GM12878 (cell line): ENCODE measurements around the gene NOS3. TPM values are rescaled to one million over a fixed set of nuclear protein-coding genes. Genes with fewer than 3 reads are reported as not detected.

Experiments
- ATAC-seq: fragments of 200-7000 bp; cut with Tn5 transposase; 3 replicates; pipeline ENCODE4 v1.9.1; 2020; ENCODE audit warnings: mild to moderate bottlenecking, moderate library complexity
- BruUV-seq: library from RNA; stranded (reverse); fragments of 400-500 nt; replicated peaks from 2 replicates; lab custom pipeline; 2021; lab: Mats Ljungman, UMichigan
- CTCF ChIA-PET: fragments of 300-600 bp; sonication (Branson Sonifier 250); formaldehyde crosslinking; extraction: SDS; loops from one replicate; lab custom pipeline; 2021; ENCODE audit warnings: inconsistent platforms; lab: Yijun Ruan, JAX
- POLR2A ChIA-PET: fragments of 350-600 bp; formaldehyde crosslinking; extraction: SDS; loops from one replicate; lab custom pipeline; 2021; ENCODE audit warnings: inconsistent platforms; lab: Charles Lee
- RAD21 ChIA-PET: fragments of 300-600 bp; sonication (Branson Sonifier 250); formaldehyde crosslinking; loops from one replicate; lab custom pipeline; 2023; ENCODE audit warnings: antibody characterized with exemption; ENCODE audit not compliant: unreplicated experiment; lab: Charles Lee
- SMC1A ChIA-PET: fragments of 300-600 bp; sonication (Branson Sonifier 250); formaldehyde crosslinking; loops from one replicate; lab custom pipeline; 2023; ENCODE audit not compliant: unreplicated experiment, uncharacterized antibody; lab: Charles Lee
- DNase-seq: peaks from one replicate; pipeline ENCODE4 v3.0.0-alpha.2; 2011; ENCODE audit warnings: low read depth, low spot score
- FAIRE-seq: peaks from 3 replicates; lab custom pipeline; 2011; peaks lifted over from hg19 to GRCh38; lab: Jason Lieb, UNC
- H2AFZ ChIP-seq: 2 replicates; pipeline ENCODE4 v1.6.0; 2011; ENCODE audit warnings: low read depth, low read length, control low read depth; ENCODE audit not compliant: control insufficient read depth
- H3K27ac ChIP-seq: 2 replicates; pipeline ENCODE4 v1.5.1; 2011; ENCODE audit warnings: control low read depth; ENCODE audit not compliant: control insufficient read depth, insufficient read depth
- H3K27me3 ChIP-seq, 2 experiments: replicated peaks in 1 of 2; 2 replicates each; pipeline versions ENCODE4 v1.6.0 to v1.6.1; 2011; ENCODE audit warnings: low read length in 1 of 2; ENCODE audit not compliant: control insufficient read depth in 2 of 2, insufficient read depth in 2 of 2
- H3K36me3 ChIP-seq, 2 experiments: 2 replicates each; pipeline ENCODE4 v1.5.1; 2011; ENCODE audit warnings: low read length in 1 of 2; ENCODE audit not compliant: control insufficient read depth in 2 of 2, insufficient read depth in 2 of 2
- H3K4me1 ChIP-seq: 2 replicates; pipeline ENCODE4 v1.6.1; 2011; ENCODE audit warnings: mild to moderate bottlenecking, low read length, moderate library complexity, mixed read lengths; ENCODE audit not compliant: control insufficient read depth, insufficient read depth
- H3K4me2 ChIP-seq: 2 replicates; pipeline ENCODE4 v1.6.0; 2011; ENCODE audit warnings: control low read depth; ENCODE audit not compliant: control insufficient read depth, insufficient read depth
- H3K4me3 ChIP-seq: fragments of 200-600 bp; sonication (generic); 2 replicates; pipeline ENCODE4 v1.5.1; 2016
- H3K79me2 ChIP-seq: 2 replicates; pipeline ENCODE4 v1.6.0; 2011; ENCODE audit warnings: low read length; ENCODE audit not compliant: control insufficient read depth, insufficient read depth
- H3K9ac ChIP-seq: 2 replicates; pipeline ENCODE4 v1.8.0; 2011; ENCODE audit warnings: low read length, control low read depth, mixed read lengths; ENCODE audit not compliant: control insufficient read depth, insufficient read depth
- H3K9me3 ChIP-seq: replicated peaks from 3 replicates; pipeline ENCODE4 v1.5.1; 2011; ENCODE audit warnings: mild to moderate bottlenecking, low read length; ENCODE audit not compliant: control insufficient read depth, insufficient read depth
- H4K20me1 ChIP-seq: 2 replicates; pipeline ENCODE4 v1.6.0; 2011; ENCODE audit not compliant: control insufficient read depth, insufficient read depth
- ATF3 ChIP-seq: IDR thresholded peaks from 2 replicates; pipeline ENCODE4 v1.6.1; 2011; ENCODE audit warnings: low read depth, mild to moderate bottlenecking, low read length, moderate library complexity, borderline replicate concordance; ENCODE audit errors: extremely low read depth
- CHD2 ChIP-seq: IDR thresholded peaks from 2 replicates; pipeline ENCODE4 v1.6.1; 2011; ENCODE audit warnings: low read depth, low read length, improper control_type of control experiment, borderline replicate concordance
- CTCF ChIP-seq, 3 experiments: IDR thresholded peaks in 2 of 3; conservative IDR thresholded peaks in 1 of 3; 2 replicates each; pipeline ENCODE4 v1.5.1; 2011; ENCODE audit warnings: low read depth in 3 of 3, low read length in 3 of 3, mild to moderate bottlenecking in 3 of 3, control low read depth in 2 of 3, moderate library complexity in 2 of 3, inconsistent platforms in 1 of 3, mixed read lengths in 1 of 3; ENCODE audit not compliant: control insufficient read depth in 2 of 3, insufficient read depth in 1 of 3; ENCODE audit errors: extremely low read depth in 1 of 3
- GATAD2B ChIP-seq: fragments of 450-650 bp; conservative IDR thresholded peaks from 2 replicates; pipeline ENCODE4 v1.6.1; 2017; ENCODE audit warnings: low read depth, mild to moderate bottlenecking, moderate library complexity
- IRF5 ChIP-seq: fragments of 450-650 bp; IDR thresholded peaks from 2 replicates; pipeline ENCODE4 v1.6.1; 2017; ENCODE audit warnings: borderline replicate concordance
- MTA3 ChIP-seq: IDR thresholded peaks from 2 replicates; pipeline ENCODE4 v1.6.1; 2012; ENCODE audit warnings: low read length, inconsistent platforms, borderline replicate concordance
- NRF1 ChIP-seq: conservative IDR thresholded peaks from 2 replicates; pipeline ENCODE4 v1.6.1; 2011; ENCODE audit warnings: mild to moderate bottlenecking, low read depth, low read length, improper control_type of control experiment
- POLR2AphosphoS5 ChIP-seq: IDR thresholded peaks from 2 replicates; pipeline ENCODE4 v1.6.1; 2011; ENCODE audit warnings: mild to moderate bottlenecking, low read length, inconsistent platforms
- RELA ChIP-seq: fragments of 450-650 bp; IDR thresholded peaks from 2 replicates; pipeline ENCODE4 v1.8.0; 2014; ENCODE audit warnings: borderline replicate concordance; ENCODE audit not compliant: partially characterized antibody
- SIN3A ChIP-seq: IDR thresholded peaks from 2 replicates; pipeline ENCODE4 v1.6.1; 2012; ENCODE audit warnings: low read depth, low read length, improper control_type of control experiment
- SREBF1 ChIP-seq: IDR thresholded peaks from 2 replicates; pipeline ENCODE4 v1.6.1; 2012; ENCODE audit warnings: mild to moderate bottlenecking, low read length
- WGBS: methylation state at CpG from one replicate; pipeline ENCODE4 v1.1.6; 2016; ENCODE audit warnings: low lambda C conversion rate; ENCODE audit not compliant: insufficient replicate concordance, insufficient coverage; ENCODE audit errors: missing lambda C conversion rate; 5-methylcytosine and 5-hydroxymethylcytosine counted together
- in situ Hi-C: fragments of 300-500 bp; cut with MboI; formaldehyde crosslinking; loops from 9 replicates; pipeline ENCODE4 v1.14.3; 2018; ENCODE audit warnings: mixed read lengths
- intact Hi-C: fragments of 100-400 bp; cut with micrococcal nuclease; formaldehyde crosslinking; loops from one replicate; pipeline ENCODE4 v1.14.2; 2022; ENCODE audit not compliant: unreplicated experiment
- polyA plus RNA-seq, 11 experiments: library from polyadenylated mRNA; depleted of rRNA in 4 of 11; unstranded in 6 of 11; stranded (reverse) in 5 of 11; fragments of >200 nt; fragmentation: Nextera tagmentation in 4 of 11; fragmentation: Illumina TruSeq in 1 of 11; extraction: Ambion mirVana in 4 of 11; extraction: Trizol in 1 of 11; gene quantifications; 1 replicate in 1 of 11; 2 replicates in 10 of 11; pipeline versions ENCODE4 v1.2.1 to v1.2.3, GENCODE V29; 2011 to 2016; ENCODE audit warnings: inconsistent platforms in 2 of 11, missing spikeins in 2 of 11, low read depth in 1 of 11
- total RNA-seq, 4 experiments: library from RNA; depleted of rRNA in 3 of 4; stranded (reverse); fragments of >200 nt in 3 of 4; fragmentation: Illumina TruSeq in 1 of 4; extraction: Trizol in 1 of 4; gene quantifications; 2 replicates each; pipeline versions ENCODE4 v1.2.1 to v1.2.3, GENCODE V29; 2013 to 2021

Gene NOS3
- total and polyA plus RNA-seq, 10 of the 15 experiments (the other 5 are each of a cell fraction or from before 2014, with no cell fraction given) = 0.06 to 0.92 (median 0.30) TPM; not detected in 3

- Histone ChIP-seq H3K9ac (no peak overlapping the region), H3K4me2 (no peak overlapping the region), H4K20me1 (no peaks in the 10 kb centered on the region), H3K4me3 (no peak overlapping the region), H3K9me3 (no peaks in the 10 kb centered on the region), H3K36me3 (no peaks in the 10 kb centered on the region)
- ChIA-PET SMC1A (no interaction called here), RAD21 (no interaction called here), POLR2A (no interaction called here)
- intact Hi-C loops = no loop called here
- FAIRE-seq = no peak
- in situ Hi-C loops = no loop called here
- WGBS = 56% methylated on average over 32 of the region's 33 CpGs
- no peak for ATAC-seq
- TF ChIP-seq MTA3 (no peak), RELA (no peak), ATF3 (no peak), NRF1 (no peak), POLR2AphosphoS5 (no peak), SREBF1 (no peak), GATAD2B (no peak), IRF5 (no peak), CTCF (IDR thresholded peaks at IDR 0.05 in 2 of 3, conservative IDR thresholded peaks at IDR 0.05 in 1 of 3; ENCODE audit: control insufficient read depth in 2 of 3, extremely low read depth in 1 of 3, insufficient read depth in 1 of 3, low read depth in 3 of 3, low read length in 3 of 3) (no peak), SIN3A (no peak), CHD2 (no peak)
- TF ChIP-seq, all 136 proteins: peak for 0
- no peaks in the 10 kb centered on the region for H3K79me2 ChIP-seq
- H2AFZ ChIP-seq = no peak overlapping the region
- no TSS peak for BruUV-seq
- H3K27me3 ChIP-seq = no peaks in the 10 kb centered on the region; a peak in 2 of 4 replicates
- CTCF ChIA-PET = no interaction called here
- no peaks in the 10 kb centered on the region for H3K4me1 ChIP-seq
- no peak for DNase-seq
- H3K27ac ChIP-seq = no peak overlapping the region
Observed at GRCh38 chr7:150952331-150953050, 38.3 kb upstream of the NOS3 start.
